ENCODE results near the gene RTBDN. TPM values are rescaled to one million over a fixed set of nuclear protein-coding genes. Genes with fewer than 3 reads are reported as not detected.
A peak's percentile ranks its signal among the peaks of the same experiment; 100 is the strongest.

The RTBDN gene
- total and polyA plus RNA-seq, 10 of the 15 experiments (the other 5 are each of a cell fraction or from before 2014, with no cell fraction given): 0.45 TPM; not detected in 9

DNA sequence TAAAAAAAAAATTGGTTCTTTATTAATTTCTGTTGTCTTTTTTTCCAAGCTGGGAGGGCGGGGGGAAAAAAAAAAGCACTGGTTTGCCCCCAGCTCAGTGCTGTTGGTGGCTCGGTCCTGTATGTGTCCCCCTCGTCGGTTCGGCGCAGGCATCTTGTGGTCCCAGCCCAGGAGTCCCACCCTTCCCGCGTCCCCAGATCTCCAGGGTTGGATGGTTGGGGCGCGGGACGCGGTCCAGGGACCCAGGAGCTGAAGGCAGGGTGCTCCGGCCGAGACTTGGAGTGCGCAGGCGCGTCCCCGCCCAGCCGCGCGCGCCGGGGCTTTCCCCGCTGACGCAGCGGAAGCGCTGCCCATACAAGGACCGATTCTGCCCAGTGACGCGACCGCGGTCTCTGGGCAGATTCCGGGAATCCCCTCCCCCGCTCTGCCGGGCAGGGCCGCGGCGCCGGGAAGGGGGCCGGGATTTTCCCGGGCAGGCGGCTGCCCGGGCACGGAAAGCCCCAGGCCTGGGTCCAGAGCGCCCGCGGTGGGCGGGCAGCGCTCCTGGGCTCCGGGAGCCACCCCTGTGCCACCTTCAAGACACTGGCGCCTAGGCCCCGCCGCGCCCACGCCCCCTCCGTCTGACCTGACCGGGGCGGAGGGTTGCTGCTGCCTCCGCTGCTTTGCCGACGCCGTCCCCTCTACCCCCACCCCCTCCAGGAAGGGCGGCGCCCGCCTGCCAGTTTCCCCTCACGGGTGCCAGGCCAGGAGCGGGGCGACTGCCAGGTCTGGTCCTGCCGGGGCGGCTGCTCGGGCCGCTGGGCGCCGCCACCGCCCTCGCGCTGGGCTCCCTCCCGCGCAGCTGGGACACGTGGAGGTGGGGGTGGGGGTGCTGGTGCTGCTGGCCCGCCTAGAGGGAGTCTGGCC, 40.8 kb downstream of the RTBDN start (continued):
- TF ChIP-seq BMI1 (IDR thresholded peaks at IDR 0.05; ENCODE audit: borderline replicate concordance) (peak; percentile 56; the same call in 1 of the 2 replicates), IRF4 (IDR thresholded peaks at IDR 0.05; ENCODE audit: low read depth, low read length) (no peak), BCL11A (IDR thresholded peaks at IDR 0.05; ENCODE audit: low read depth, low read length) (peak; percentile 81), SMARCA5 (IDR thresholded peaks at IDR 0.05) (peak; percentile 60; the same call in 1 of the 2 replicates), IKZF1 (conservative IDR thresholded peaks at IDR 0.05) (peak; percentile 100), ZBTB33 (IDR thresholded peaks at IDR 0.05) (0 out of 2 replicates have a peak, but pooled peaks have one; percentile 68)
- TF ChIP-seq, protein P1, sequence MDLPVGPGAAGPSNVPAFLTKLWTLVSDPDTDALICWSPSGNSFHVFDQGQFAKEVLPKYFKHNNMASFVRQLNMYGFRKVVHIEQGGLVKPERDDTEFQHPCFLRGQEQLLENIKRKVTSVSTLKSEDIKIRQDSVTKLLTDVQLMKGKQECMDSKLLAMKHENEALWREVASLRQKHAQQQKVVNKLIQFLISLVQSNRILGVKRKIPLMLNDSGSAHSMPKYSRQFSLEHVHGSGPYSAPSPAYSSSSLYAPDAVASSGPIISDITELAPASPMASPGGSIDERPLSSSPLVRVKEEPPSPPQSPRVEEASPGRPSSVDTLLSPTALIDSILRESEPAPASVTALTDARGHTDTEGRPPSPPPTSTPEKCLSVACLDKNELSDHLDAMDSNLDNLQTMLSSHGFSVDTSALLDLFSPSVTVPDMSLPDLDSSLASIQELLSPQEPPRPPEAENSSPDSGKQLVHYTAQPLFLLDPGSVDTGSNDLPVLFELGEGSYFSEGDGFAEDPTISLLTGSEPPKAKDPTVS (IDR thresholded peaks at IDR 0.05; ENCODE audit: low read depth, low read length): no peak
